Rectal smooth muscle tissue (tissue), 1 donor: ENCODE data around the gene SLC35F5.
"Not testable (repeated sequence)": the region's sequence is repeated elsewhere in the genome, so short reads cannot be mapped to it uniquely, and the experiment has no call there.

Experiments
- H3K27ac ChIP-seq: one replicate; pipeline ENCODE4 v1.7.0; 2013; ENCODE audit warnings: low read depth, low read length, inconsistent platforms
- H3K27me3 ChIP-seq: one replicate; pipeline ENCODE4 v1.7.0; 2013; ENCODE audit warnings: low read length; ENCODE audit not compliant: control insufficient read depth, insufficient read depth
- H3K36me3 ChIP-seq: one replicate; pipeline ENCODE4 v1.7.0; 2013; ENCODE audit warnings: low read length; ENCODE audit not compliant: control insufficient read depth, insufficient read depth
- H3K4me1 ChIP-seq: one replicate; pipeline ENCODE4 v1.7.0; 2013; ENCODE audit warnings: low read length; ENCODE audit not compliant: control insufficient read depth, insufficient read depth
- H3K4me3 ChIP-seq: one replicate; pipeline ENCODE4 v1.7.0; 2013; ENCODE audit warnings: low read length
- H3K9ac ChIP-seq: one replicate; pipeline ENCODE4 v1.7.0; 2013; ENCODE audit warnings: low read length

SLC35F5 gene

GRCh38 chr2:113676623-113677266, 79.7 kb downstream of the SLC35F5 start:
- Histone ChIP-seq H3K4me1 (no peaks in the 10 kb centered on the region), H3K27me3 (no peaks in the 10 kb centered on the region), H3K4me3 (no peak overlapping the region), H3K27ac (no peak overlapping the region), H3K9ac (no peak overlapping the region), H3K36me3 (no peaks in the 10 kb centered on the region)

GRCh38 chr2:113675875-113676274, 80.6 kb downstream of the SLC35F5 start:
- Histone ChIP-seq H3K27ac (no peak overlapping the region), H3K4me1 (no peaks in the 10 kb centered on the region), H3K36me3 (no peaks in the 10 kb centered on the region), H3K27me3 (no peaks in the 10 kb centered on the region), H3K4me3 (no peak overlapping the region), H3K9ac (no peak overlapping the region)

- H3K4me1 ChIP-seq = no peaks in the 10 kb centered on the region
- no peaks in the 10 kb centered on the region for H3K36me3 ChIP-seq
- no peak overlapping the region for H3K4me3 ChIP-seq
- H3K9ac ChIP-seq = no peak overlapping the region
- H3K27ac ChIP-seq = no peak overlapping the region
- H3K27me3 ChIP-seq = no peaks in the 10 kb centered on the region
Observed at GRCh38 chr2:113672326-113672932, 84.0 kb downstream of the SLC35F5 start.

- not testable (repeated sequence) for H3K4me1 ChIP-seq, H3K36me3 ChIP-seq, H3K27ac ChIP-seq, H3K9ac ChIP-seq, H3K27me3 ChIP-seq, H3K4me3 ChIP-seq
Observed at GRCh38 chr2:113669013-113669412, 87.4 kb downstream of the SLC35F5 start.

GRCh38 chr2:113664761-113665533, 91.5 kb downstream of the SLC35F5 start:
- H3K27ac ChIP-seq, H3K27me3 ChIP-seq, H3K4me1 ChIP-seq, H3K9ac ChIP-seq, H3K36me3 ChIP-seq, H3K4me3 ChIP-seq: not testable (repeated sequence)

GRCh38 chr2:113663285-113664060, 93.0 kb downstream of the SLC35F5 start:
- not testable (repeated sequence) for H3K36me3 ChIP-seq, H3K27ac ChIP-seq, H3K27me3 ChIP-seq, H3K4me1 ChIP-seq, H3K9ac ChIP-seq, H3K4me3 ChIP-seq
